Neuronal stem cell (in vitro differentiated cells): Measurements from ENCODE around the gene IQCH.

Experiments used
- DNase-seq: peaks from one replicate; pipeline ENCODE4 v3.0.0-alpha.2; 2013; ENCODE audit warnings: low spot score
- H2AFZ ChIP-seq: one replicate; pipeline ENCODE4 v1.6.1; 2013; ENCODE audit warnings: mild to moderate bottlenecking, low read length, inconsistent platforms
- H2AK5ac ChIP-seq: 2 replicates; pipeline ENCODE4 v1.6.1; 2013; ENCODE audit warnings: low read depth, mild to moderate bottlenecking, inconsistent platforms, low read length, moderate library complexity, mixed read lengths
- H2BK120ac ChIP-seq: 2 replicates; pipeline ENCODE4 v1.6.1; 2013; ENCODE audit warnings: low read depth, mild to moderate bottlenecking, inconsistent platforms, low read length, moderate library complexity, mixed read lengths
- H2BK12ac ChIP-seq: one replicate; pipeline ENCODE4 v1.6.1; 2013; ENCODE audit warnings: low read length, inconsistent platforms
- H2BK15ac ChIP-seq: 2 replicates; pipeline ENCODE4 v1.6.1; 2013; ENCODE audit warnings: mild to moderate bottlenecking, low read length, inconsistent platforms, mixed read lengths
- H2BK5ac ChIP-seq: one replicate; pipeline ENCODE4 v1.6.1; 2013; ENCODE audit warnings: inconsistent platforms, mild to moderate bottlenecking, low read length, moderate library complexity
- H3K14ac ChIP-seq: one replicate; pipeline ENCODE4 v1.6.1; 2013; ENCODE audit warnings: low read length, inconsistent platforms
- H3K18ac ChIP-seq: 2 replicates; pipeline ENCODE4 v1.6.1; 2013; ENCODE audit warnings: low read length, inconsistent platforms
- H3K23ac ChIP-seq: 2 replicates; pipeline ENCODE4 v1.6.1; 2013; ENCODE audit warnings: low read depth, mild to moderate bottlenecking, mixed read lengths, low read length, inconsistent platforms; ENCODE audit not compliant: poor library complexity
- H3K27ac ChIP-seq: replicated peaks from 3 replicates; pipeline ENCODE4 v1.5.1; 2013; ENCODE audit warnings: low read length, inconsistent platforms
- H3K27me3 ChIP-seq, 3 experiments: 2 replicates each; pipeline ENCODE4 v1.6.1; 2013; ENCODE audit warnings: low read length in 3 of 3, mild to moderate bottlenecking in 2 of 3, inconsistent platforms in 1 of 3, low read depth in 1 of 3, mixed read lengths in 1 of 3, moderate library complexity in 1 of 3; ENCODE audit not compliant: control insufficient read depth in 3 of 3, insufficient read depth in 3 of 3
- H3K36me3 ChIP-seq, 2 donors: replicated peaks in 1 of 2; 2 replicates each; pipeline ENCODE4 v1.6.1; 2013; ENCODE audit warnings: low read length in 2 of 2; ENCODE audit not compliant: control insufficient read depth in 2 of 2, insufficient read depth in 2 of 2
- H3K4ac ChIP-seq: 2 replicates; pipeline ENCODE4 v1.6.1; 2013; ENCODE audit warnings: inconsistent platforms, mild to moderate bottlenecking, low read length, moderate library complexity
- H3K4me1 ChIP-seq, 2 donors: 1 replicate in 1 of 2; 2 replicates in 1 of 2; pipeline ENCODE4 v1.6.1; 2013; ENCODE audit warnings: low read length in 2 of 2, low read depth in 1 of 2; ENCODE audit not compliant: control insufficient read depth in 2 of 2, insufficient read depth in 1 of 2
- H3K4me2 ChIP-seq: one replicate; pipeline ENCODE4 v1.6.1; 2013; ENCODE audit warnings: mild to moderate bottlenecking, low read length, inconsistent platforms; ENCODE audit not compliant: insufficient read depth, poor library complexity, severe bottlenecking
- H3K4me3 ChIP-seq, 2 donors: 2 replicates each; pipeline ENCODE4 v1.5.1; 2013; ENCODE audit warnings: low read length in 2 of 2, mild to moderate bottlenecking in 2 of 2, inconsistent platforms in 1 of 2, moderate library complexity in 1 of 2
- H3K79me1 ChIP-seq: one replicate; pipeline ENCODE4 v1.6.1; 2013; ENCODE audit warnings: low read depth, mild to moderate bottlenecking, inconsistent platforms, low read length, moderate library complexity
- H3K9ac ChIP-seq: one replicate; pipeline ENCODE4 v1.6.1; 2013; ENCODE audit warnings: mild to moderate bottlenecking, low read depth, low read length, inconsistent platforms; ENCODE audit not compliant: poor library complexity
- H3K9me3 ChIP-seq, 2 donors: replicated peaks in 1 of 2; 2 replicates each; pipeline versions ENCODE3 to v1.6.1; 2013; ENCODE audit warnings: low read length in 2 of 2, mild to moderate bottlenecking in 2 of 2, inconsistent platforms in 1 of 2, low read depth in 1 of 2, mixed read lengths in 1 of 2, moderate library complexity in 1 of 2; ENCODE audit not compliant: control insufficient read depth in 2 of 2, insufficient read depth in 1 of 2
- H4K8ac ChIP-seq: one replicate; pipeline ENCODE4 v1.6.1; 2013; ENCODE audit warnings: low read depth, mild to moderate bottlenecking, inconsistent platforms, low read length, moderate library complexity
- H4K91ac ChIP-seq: one replicate; pipeline ENCODE4 v1.6.1; 2013; ENCODE audit warnings: low read length, low read depth, mild to moderate bottlenecking, inconsistent platforms; ENCODE audit not compliant: poor library complexity
- WGBS, 2 donors: extraction: QIAGEN DNeasy Blood & Tissue Kit; methylation state at CpG; one replicate each; pipeline ENCODE4 v1.1.7; 2013; ENCODE audit warnings: missing lambda C conversion rate in 2 of 2, mixed read lengths in 1 of 2; ENCODE audit not compliant: insufficient read length in 2 of 2, insufficient replicate concordance in 1 of 2; ENCODE audit errors: extremely low coverage in 2 of 2; 5-methylcytosine and 5-hydroxymethylcytosine counted together

The IQCH gene

GRCh38 chr15:67389975-67390374 is 135.4 kb downstream of the IQCH start:
- H3K4me2 ChIP-seq = no peak overlapping the region

GRCh38 chr15:67394873-67395639 is 140.5 kb downstream of the IQCH start:
- H3K4me3 ChIP-seq = no peak overlapping the region
- H3K9ac ChIP-seq = no peak overlapping the region
- H2BK120ac ChIP-seq = no peak overlapping the region
- H3K23ac ChIP-seq = no peak overlapping the region
- WGBS, 2 donors = no CpG with 5 or more reads among the region's 9 CpGs
- no peaks in the 10 kb centered on the region for H3K36me3 ChIP-seq
- H3K9me3 ChIP-seq = no peaks in the 10 kb centered on the region
- H3K14ac ChIP-seq = no peak overlapping the region
- no peak overlapping the region for H2AFZ ChIP-seq
- no peak overlapping the region for H4K91ac ChIP-seq
- peaks cover 0 to 1% of the 10 kb centered on the region in 2 donors for H3K4me1 ChIP-seq
- no peak overlapping the region for H3K27ac ChIP-seq
- H3K18ac ChIP-seq = no peak overlapping the region
- no peak overlapping the region for H2AK5ac ChIP-seq
- H2BK5ac ChIP-seq = no peak overlapping the region
- no peak overlapping the region for H3K4ac ChIP-seq
- H4K8ac ChIP-seq = no peak overlapping the region
- no peak overlapping the region for H2BK15ac ChIP-seq
- no peak overlapping the region for H2BK12ac ChIP-seq
- no peak overlapping the region for H3K4me2 ChIP-seq
- no peak for DNase-seq
- H3K79me1 ChIP-seq = no peaks in the 10 kb centered on the region
- no peaks in the 10 kb centered on the region for H3K27me3 ChIP-seq

More at GRCh38 chr15:67389975-67390374, 135.4 kb downstream of the IQCH start:
- Histone ChIP-seq H2AFZ (no peak overlapping the region), H4K91ac (no peak overlapping the region), H3K4me1 (no peaks in the 10 kb centered on the region), H4K8ac (no peak overlapping the region), H3K36me3 (no peaks in the 10 kb centered on the region), H2BK12ac (no peak overlapping the region), H2BK120ac (no peak overlapping the region), H3K79me1 (no peaks in the 10 kb centered on the region), H2AK5ac (no peak overlapping the region), H3K18ac (no peak overlapping the region), H3K23ac (no peak overlapping the region), H3K4ac (no peak overlapping the region), H2BK15ac (no peak overlapping the region), H3K4me3 (no peak overlapping the region), H3K27ac (no peak overlapping the region), H2BK5ac (no peak overlapping the region), H3K27me3 (no peaks in the 10 kb centered on the region), H3K9ac (no peak overlapping the region), H3K14ac (no peak overlapping the region), H3K9me3 (no peaks in the 10 kb centered on the region)
- DNase-seq = no peak
- no CpG with 5 or more reads among the region's 1 CpG for WGBS, 2 donors

- no peaks in the 10 kb centered on the region for H3K27me3 ChIP-seq
- no peak overlapping the region for H3K23ac ChIP-seq
- no peak overlapping the region for H3K9ac ChIP-seq
- no peak overlapping the region for H4K91ac ChIP-seq
- no peak overlapping the region for H2AK5ac ChIP-seq
- H2BK15ac ChIP-seq = no peak overlapping the region
- no peak overlapping the region for H3K4me3 ChIP-seq
- H3K27ac ChIP-seq = no peak overlapping the region
- H2BK120ac ChIP-seq = no peak overlapping the region
- H3K36me3 ChIP-seq = no peaks in the 10 kb centered on the region
- WGBS, 2 donors = no CpG with 5 or more reads among the region's 5 CpGs
- H3K18ac ChIP-seq = no peak overlapping the region
- no peak overlapping the region for H2AFZ ChIP-seq
- no peak overlapping the region for H3K4ac ChIP-seq
- H3K79me1 ChIP-seq = no peaks in the 10 kb centered on the region
- no peak overlapping the region for H2BK5ac ChIP-seq
- H4K8ac ChIP-seq = no peak overlapping the region
- H3K14ac ChIP-seq = no peak overlapping the region
- DNase-seq = no peak
- no peak overlapping the region for H3K4me2 ChIP-seq
- no peak overlapping the region for H2BK12ac ChIP-seq
- peaks cover 1 to 2% of the 10 kb centered on the region in 2 donors for H3K4me1 ChIP-seq
- H3K9me3 ChIP-seq = no peaks in the 10 kb centered on the region
Measured at GRCh38 chr15:67396114-67396513, 141.5 kb downstream of the IQCH start.

- Histone ChIP-seq H3K27ac (no peak overlapping the region), H2BK15ac (no peak overlapping the region), H3K4me1 (peaks cover 2 to 6% of the 10 kb centered on the region in 2 donors), H2BK12ac (no peak overlapping the region), H3K4me3 (no peak overlapping the region), H3K4ac (no peak overlapping the region), H2AFZ (no peak overlapping the region), H3K14ac (no peak overlapping the region), H3K4me2 (no peak overlapping the region), H3K18ac (no peak overlapping the region), H2BK5ac (no peak overlapping the region), H2AK5ac (no peak overlapping the region), H2BK120ac (no peak overlapping the region), H3K79me1 (no peaks in the 10 kb centered on the region), H3K36me3 (no peaks in the 10 kb centered on the region), H3K23ac (no peak overlapping the region), H3K9ac (no peak overlapping the region), H4K91ac (no peak overlapping the region), H3K9me3 (no peaks in the 10 kb centered on the region), H3K27me3 (no peaks in the 10 kb centered on the region), H4K8ac (no peak overlapping the region)
- DNase-seq = no peak
- no CpG with 5 or more reads among the region's 1 CpG for WGBS, 2 donors
Measured at GRCh38 chr15:67397139-67397538, 142.6 kb downstream of the IQCH start.
